Naive B cell (primary cell): ENCODE measurements around the gene LRP3. TPM values are rescaled to one million over a fixed set of nuclear protein-coding genes. Genes with fewer than 3 reads are reported as not detected.

Source experiments
- ATAC-seq, 2 donors: fragments of 150-1000 bp; cut with Tn5 transposase; 2 replicates each; pipeline ENCODE4 v1.10.0; 2021; ENCODE audit warnings: low read depth in 2 of 2, mild to moderate bottlenecking in 2 of 2, moderate library complexity in 2 of 2
- DNase-seq: peaks from one replicate; pipeline ENCODE4 v3.0.0; 2022
- H3K27ac Mint-ChIP-seq, 6 donors: one replicate each; pipeline ENCODE4 v1.8.0; 2020 to 2022; ENCODE audit warnings: mild to moderate bottlenecking in 6 of 6, mixed read lengths in 6 of 6, moderate library complexity in 5 of 6, inconsistent platforms in 2 of 6
- H3K27me3 Mint-ChIP-seq, 3 donors: one replicate each; pipeline ENCODE4 v1.8.0; 2021 to 2022; ENCODE audit warnings: mixed read lengths in 3 of 3, mild to moderate bottlenecking in 1 of 3
- H3K36me3 Mint-ChIP-seq, 2 donors: one replicate each; pipeline ENCODE4 v1.8.0; 2020 to 2022; ENCODE audit warnings: mixed read lengths in 2 of 2, inconsistent platforms in 1 of 2, mild to moderate bottlenecking in 1 of 2
- H3K4me1 Mint-ChIP-seq, 3 donors: one replicate each; pipeline ENCODE4 v1.8.0; 2020 to 2022; ENCODE audit warnings: mixed read lengths in 3 of 3, inconsistent platforms in 1 of 3, mild to moderate bottlenecking in 1 of 3, moderate library complexity in 1 of 3
- H3K4me3 Mint-ChIP-seq, 8 donors: one replicate each; pipeline ENCODE4 v1.8.0; 2020 to 2022; ENCODE audit warnings: mild to moderate bottlenecking in 8 of 8, mixed read lengths in 8 of 8, moderate library complexity in 8 of 8, inconsistent platforms in 2 of 8
- H3K9me3 Mint-ChIP-seq, 7 donors: one replicate each; pipeline ENCODE4 v1.8.0; 2020 to 2022; ENCODE audit warnings: mixed read lengths in 7 of 7, mild to moderate bottlenecking in 5 of 7, inconsistent platforms in 2 of 7, moderate library complexity in 1 of 7
- polyA plus RNA-seq, 6 donors: library from polyadenylated mRNA; unstranded; fragments of 300-500 nt; fragmentation: Illumina TruSeq; gene quantifications; one replicate each; pipeline ENCODE4 v1.2.3, GENCODE V29; 2021; ENCODE audit warnings: low read depth in 6 of 6

LRP3 gene
- polyA plus RNA-seq, 6 donors from 2014 or later = not detected

DNA sequence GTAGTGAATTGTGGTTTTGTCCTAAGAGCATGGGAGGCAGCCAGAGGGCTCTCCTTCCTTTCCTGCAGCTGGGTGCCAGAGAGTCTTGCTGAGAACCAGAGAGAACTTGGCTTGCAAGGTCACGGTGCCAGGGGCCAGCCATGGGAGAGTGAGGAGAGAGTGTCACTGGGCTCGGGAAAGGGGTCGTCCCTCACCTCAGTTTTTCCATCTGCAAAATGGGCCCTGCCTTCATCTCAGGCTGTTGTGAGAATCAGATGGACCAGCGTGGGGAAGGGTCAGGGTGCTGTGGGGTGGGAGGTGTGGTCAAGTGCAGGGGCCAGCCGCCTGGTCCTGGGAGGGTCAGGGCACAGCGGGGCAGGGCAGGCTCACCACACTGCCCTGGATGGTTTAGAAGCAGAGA is 7.3 kb downstream of the LRP3 start:
- Mint-ChIP-seq H3K27me3 (peaks cover 8 to 17% (median 13%) of the 10 kb centered on the region in 3 donors), H3K27ac (no peak overlapping the region), H3K4me3 (no peak overlapping the region), H3K36me3 (no peaks in the 10 kb centered on the region), H3K4me1 (no peaks in the 10 kb centered on the region), H3K9me3 (no peaks in the 10 kb centered on the region)
- no peak for ATAC-seq
- DNase-seq = no peak

DNA sequence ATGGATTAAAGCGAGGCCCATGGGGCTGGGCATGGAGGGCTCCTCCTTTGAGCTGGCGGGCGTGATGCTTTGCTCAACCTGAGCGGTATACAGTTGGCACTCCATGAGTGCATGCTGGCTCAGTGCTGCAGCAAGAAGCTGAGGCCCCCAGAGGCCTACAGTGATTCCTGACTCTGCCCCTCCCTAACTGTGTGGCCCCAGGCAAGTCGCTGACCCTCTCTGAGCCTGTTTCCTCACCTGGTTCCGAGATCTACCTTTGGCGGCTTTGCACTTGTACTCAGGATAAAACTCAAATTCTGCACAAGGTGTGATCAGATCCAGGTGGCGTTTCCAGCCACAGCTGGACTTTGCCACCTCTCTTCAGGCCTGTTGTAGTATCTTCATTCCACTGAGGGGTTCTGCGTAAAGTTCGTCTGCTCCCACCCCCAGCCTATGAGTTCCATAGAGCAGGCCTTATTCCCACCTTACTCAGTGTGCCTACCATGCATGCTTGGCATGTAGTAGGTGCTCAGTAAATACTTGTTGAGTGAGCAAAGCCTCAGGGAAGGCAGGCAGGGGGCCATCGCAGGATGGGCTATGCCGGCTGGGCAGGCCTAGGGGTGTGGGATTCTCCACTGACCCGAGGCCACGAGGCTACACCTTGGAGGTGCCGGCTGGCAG is 7.9 kb downstream of the LRP3 start:
- no peak for DNase-seq
- Mint-ChIP-seq H3K4me1 (no peaks in the 10 kb centered on the region), H3K9me3 (no peaks in the 10 kb centered on the region), H3K27me3 (peaks cover 3 to 11% (median 7%) of the 10 kb centered on the region in 3 donors), H3K27ac (no peak overlapping the region), H3K4me3 (no peak overlapping the region), H3K36me3 (no peaks in the 10 kb centered on the region)
- no peak for ATAC-seq

DNA sequence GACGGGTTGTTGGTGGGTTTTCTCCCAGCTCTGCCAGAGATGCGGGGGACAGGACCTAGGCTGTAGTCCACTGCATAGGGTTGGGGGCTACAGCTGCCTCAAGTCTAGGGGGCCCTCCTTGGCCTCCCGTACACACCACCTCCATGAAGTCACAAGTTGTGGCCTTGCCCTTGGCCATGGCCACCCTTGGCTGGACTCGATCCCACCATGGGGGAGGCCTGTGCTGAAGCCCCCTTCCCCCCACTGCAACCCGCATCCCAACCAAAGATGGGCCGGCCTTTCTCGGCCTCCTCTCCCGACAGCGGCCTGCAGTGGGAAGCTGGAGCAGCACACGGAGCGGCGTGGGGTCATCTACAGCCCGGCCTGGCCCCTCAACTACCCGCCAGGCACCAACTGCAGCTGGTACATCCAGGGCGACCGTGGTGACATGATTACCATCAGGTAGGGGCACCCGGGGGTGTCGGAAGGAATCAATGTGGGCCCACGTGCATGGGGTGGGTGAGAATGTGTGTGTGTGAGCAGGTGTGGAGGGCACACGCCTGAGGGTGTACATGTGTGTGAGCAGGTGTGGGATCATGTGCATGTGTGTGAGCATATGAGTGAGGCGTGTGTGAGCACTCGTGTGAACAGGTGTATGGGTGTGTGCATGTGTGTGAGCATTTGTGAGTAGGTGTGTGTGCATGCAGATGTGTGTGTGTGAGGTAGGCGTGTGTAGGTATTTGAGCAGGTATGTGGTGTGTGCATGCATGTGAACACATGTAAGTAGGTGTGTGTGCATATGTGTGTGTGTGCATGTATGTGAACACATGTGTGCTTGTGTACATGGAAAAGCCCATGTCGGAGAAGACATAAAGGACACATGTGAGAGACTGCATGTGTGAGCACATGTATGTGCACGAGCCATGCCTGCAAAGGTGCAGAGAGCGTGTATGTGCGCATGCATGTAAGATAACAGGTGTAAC is 8.7 kb downstream of the LRP3 start:
- no peaks in the 10 kb centered on the region for H3K9me3 Mint-ChIP-seq
- no peak overlapping the region for H3K4me3 Mint-ChIP-seq
- no peaks in the 10 kb centered on the region for H3K36me3 Mint-ChIP-seq
- no peaks in the 10 kb centered on the region for H3K4me1 Mint-ChIP-seq
- peaks cover 0 to 8% (median 6%) of the 10 kb centered on the region in 3 donors for H3K27me3 Mint-ChIP-seq
- H3K27ac Mint-ChIP-seq = no peak overlapping the region
- ATAC-seq = no peak
- no peak for DNase-seq

DNA sequence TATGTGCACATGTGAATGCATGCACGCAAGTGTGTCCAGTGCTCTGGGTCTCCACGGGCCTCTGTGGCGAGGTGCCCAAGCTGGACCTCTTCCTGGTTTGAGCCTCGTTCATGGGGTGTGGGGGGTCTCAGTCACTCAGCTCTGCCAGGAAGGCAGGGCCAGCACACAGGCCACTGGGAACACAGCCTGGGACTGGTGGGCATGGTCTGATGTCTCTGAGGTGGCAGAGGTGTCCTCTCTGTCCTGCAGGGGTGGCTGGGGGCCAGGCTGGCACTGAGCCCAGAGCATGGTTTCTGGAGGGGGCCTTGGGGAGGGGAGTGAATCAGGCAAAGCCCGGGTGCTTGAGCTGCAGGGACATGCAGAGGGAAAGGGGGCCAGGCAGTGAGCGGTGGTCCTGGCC is 9.4 kb downstream of the LRP3 start:
- DNase-seq (no peak), ATAC-seq (no peak)
- peaks cover 0 to 8% (median 6%) of the 10 kb centered on the region in 3 donors for H3K27me3 Mint-ChIP-seq
- H3K27ac Mint-ChIP-seq = no peak overlapping the region
- no peaks in the 10 kb centered on the region for H3K9me3 Mint-ChIP-seq
- no peak overlapping the region for H3K4me3 Mint-ChIP-seq
- H3K36me3 Mint-ChIP-seq = no peaks in the 10 kb centered on the region
- no peaks in the 10 kb centered on the region for H3K4me1 Mint-ChIP-seq

DNA sequence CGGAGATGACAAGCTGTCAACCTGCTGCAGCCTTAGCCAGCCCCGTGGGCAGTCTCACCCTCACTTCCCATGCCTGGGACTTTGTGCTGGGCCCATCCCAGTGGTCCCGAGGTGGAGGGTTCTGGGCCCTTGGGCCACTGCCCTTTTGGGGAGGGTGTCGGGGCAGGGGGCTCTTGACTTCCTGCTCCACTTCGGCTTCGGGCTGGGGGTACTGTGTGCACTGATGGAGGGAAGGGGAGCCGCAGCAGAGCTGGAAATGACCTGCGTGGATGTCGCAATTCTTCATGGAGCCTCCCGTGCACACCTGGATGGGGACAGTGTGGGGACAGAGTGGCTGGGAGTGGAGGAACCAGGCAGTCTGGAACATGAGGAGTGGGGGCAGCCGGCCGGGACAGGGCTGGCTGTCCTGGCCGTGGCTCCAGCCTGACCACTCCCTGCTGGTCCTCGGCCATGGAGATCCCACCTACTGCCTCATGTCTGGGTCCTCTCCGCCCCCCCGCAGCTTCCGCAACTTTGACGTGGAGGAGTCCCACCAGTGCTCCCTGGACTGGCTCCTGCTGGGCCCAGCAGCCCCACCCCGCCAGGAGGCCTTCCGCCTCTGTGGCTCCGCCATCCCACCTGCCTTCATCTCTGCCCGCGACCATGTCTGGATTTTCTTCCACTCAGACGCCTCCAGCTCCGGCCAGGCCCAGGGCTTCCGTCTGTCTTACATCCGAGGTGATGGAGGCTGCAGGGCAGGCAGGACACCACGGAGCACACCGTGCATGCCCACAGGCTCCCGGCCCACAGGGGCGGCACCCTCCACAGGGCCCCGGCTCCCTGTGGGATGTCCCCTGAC is 10.2 kb downstream of the LRP3 start:
- peak overlapping the region in 1 of 6 donors; percentile 69 for H3K27ac Mint-ChIP-seq
- no peaks in the 10 kb centered on the region for H3K9me3 Mint-ChIP-seq
- H3K27me3 Mint-ChIP-seq = peaks cover 0 to under 1% (median 0%) of the 10 kb centered on the region in 3 donors
- DNase-seq (no peak), ATAC-seq (no peak)
- H3K36me3 Mint-ChIP-seq = no peaks in the 10 kb centered on the region
- H3K4me1 Mint-ChIP-seq = no peaks in the 10 kb centered on the region
- no peak overlapping the region for H3K4me3 Mint-ChIP-seq

DNA sequence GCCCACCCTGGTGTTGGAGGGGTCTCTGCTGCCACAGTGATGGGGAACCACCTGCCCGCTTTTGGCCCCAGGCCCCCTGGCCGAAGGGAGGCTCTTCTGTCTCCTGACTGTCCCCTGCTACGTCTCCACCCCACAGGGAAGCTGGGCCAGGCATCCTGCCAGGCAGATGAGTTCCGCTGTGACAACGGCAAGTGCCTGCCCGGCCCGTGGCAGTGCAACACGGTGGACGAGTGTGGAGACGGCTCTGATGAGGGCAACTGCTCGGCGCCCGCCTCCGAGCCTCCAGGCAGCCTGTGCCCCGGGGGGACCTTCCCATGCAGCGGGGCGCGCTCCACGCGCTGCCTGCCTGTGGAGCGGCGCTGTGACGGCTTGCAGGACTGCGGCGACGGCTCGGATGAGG is 11.0 kb downstream of the LRP3 start:
- Mint-ChIP-seq H3K4me3 (no peak overlapping the region), H3K4me1 (no peaks in the 10 kb centered on the region), H3K27me3 (no peaks in the 10 kb centered on the region), H3K36me3 (no peaks in the 10 kb centered on the region), H3K9me3 (no peaks in the 10 kb centered on the region), H3K27ac (no peak overlapping the region)
- ATAC-seq = no peak
- no peak for DNase-seq

DNA sequence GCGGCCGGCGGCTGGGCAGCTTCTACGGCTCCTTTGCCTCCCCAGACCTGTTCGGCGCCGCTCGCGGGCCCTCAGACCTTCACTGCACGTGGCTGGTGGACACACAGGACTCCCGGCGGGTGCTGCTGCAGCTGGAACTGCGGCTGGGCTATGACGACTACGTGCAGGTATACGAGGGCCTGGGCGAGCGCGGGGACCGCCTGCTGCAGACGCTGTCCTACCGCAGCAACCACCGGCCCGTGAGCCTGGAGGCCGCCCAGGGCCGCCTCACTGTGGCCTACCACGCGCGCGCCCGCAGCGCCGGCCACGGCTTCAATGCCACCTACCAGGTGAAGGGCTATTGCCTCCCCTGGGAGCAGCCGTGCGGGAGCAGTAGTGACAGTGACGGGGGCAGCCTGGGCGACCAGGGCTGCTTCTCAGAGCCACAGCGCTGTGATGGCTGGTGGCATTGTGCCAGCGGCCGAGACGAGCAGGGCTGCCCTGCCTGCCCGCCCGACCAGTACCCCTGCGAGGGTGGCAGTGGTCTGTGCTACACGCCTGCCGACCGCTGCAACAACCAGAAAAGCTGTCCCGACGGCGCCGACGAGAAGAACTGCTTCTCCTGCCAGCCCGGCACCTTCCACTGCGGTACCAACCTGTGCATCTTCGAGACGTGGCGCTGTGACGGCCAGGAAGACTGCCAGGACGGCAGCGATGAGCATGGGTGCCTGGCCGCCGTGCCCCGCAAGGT is 11.6 kb downstream of the LRP3 start:
- H3K4me3 Mint-ChIP-seq = no peak overlapping the region
- peak overlapping the region in 1 of 6 donors; percentile 84 for H3K27ac Mint-ChIP-seq
- DNase-seq (no peak), ATAC-seq (no peak)
- H3K4me1 Mint-ChIP-seq = no peaks in the 10 kb centered on the region
- no peaks in the 10 kb centered on the region for H3K27me3 Mint-ChIP-seq
- no peaks in the 10 kb centered on the region for H3K9me3 Mint-ChIP-seq
- no peaks in the 10 kb centered on the region for H3K36me3 Mint-ChIP-seq

DNA sequence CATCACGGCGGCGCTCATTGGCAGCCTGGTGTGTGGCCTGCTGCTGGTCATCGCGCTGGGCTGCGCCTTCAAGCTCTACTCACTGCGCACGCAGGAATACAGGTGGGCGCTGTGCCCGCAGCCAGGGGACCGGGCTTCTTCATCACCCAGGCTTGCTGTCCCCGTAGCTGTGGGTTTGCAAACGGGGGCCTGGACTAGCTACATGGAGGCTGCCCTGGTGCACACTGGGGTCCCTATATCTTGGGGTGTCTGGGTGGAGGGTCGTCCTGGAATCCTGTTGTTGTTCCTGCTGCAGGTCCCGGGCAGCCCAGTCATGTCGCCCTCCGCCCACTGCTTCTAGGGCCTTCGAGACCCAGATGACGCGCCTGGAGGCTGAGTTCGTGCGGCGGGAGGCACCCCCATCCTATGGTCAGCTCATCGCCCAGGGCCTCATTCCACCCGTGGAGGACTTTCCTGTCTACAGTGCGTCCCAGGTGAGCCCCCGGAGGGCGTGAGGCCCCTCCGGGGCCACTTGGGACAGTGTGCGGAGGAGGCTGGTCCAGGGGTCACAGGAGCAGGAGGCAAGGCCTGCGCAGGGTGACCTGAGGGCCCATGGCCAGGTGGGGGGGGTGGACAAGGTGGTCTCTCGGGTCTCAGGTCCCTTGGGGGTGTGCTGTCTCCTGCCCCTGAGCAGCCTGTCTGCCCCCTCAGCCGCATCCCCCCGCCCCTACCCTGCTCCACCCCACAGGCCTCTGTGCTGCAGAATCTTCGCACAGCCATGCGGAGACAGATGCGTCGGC is 12.3 kb downstream of the LRP3 start:
- Mint-ChIP-seq H3K4me1 (no peaks in the 10 kb centered on the region), H3K36me3 (no peaks in the 10 kb centered on the region), H3K4me3 (no peak overlapping the region), H3K27ac (peak overlapping the region in 1 of 6 donors; percentile 84), H3K27me3 (no peaks in the 10 kb centered on the region), H3K9me3 (no peaks in the 10 kb centered on the region)
- ATAC-seq (no peak), DNase-seq (no peak)

DNA sequence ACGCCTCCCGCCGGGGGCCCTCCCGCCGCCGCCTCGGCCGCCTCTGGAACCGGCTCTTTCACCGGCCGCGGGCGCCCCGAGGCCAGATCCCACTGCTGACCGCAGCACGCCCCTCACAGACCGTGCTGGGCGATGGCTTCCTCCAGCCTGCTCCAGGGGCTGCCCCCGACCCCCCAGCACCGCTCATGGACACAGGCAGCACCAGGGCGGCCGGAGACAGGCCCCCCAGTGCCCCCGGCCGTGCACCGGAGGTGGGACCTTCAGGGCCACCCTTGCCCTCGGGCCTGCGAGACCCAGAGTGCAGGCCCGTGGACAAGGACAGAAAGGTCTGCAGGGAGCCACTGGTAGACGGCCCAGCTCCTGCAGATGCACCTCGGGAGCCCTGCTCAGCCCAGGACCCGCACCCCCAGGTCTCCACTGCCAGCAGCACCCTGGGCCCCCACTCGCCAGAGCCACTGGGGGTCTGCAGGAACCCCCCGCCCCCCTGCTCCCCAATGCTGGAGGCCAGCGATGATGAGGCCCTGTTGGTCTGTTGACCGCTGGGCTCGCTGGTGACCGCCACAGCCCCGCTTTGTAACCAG is 13.0 kb downstream of the LRP3 start:
- no peak overlapping the region for H3K27ac Mint-ChIP-seq
- no peak for ATAC-seq
- H3K27me3 Mint-ChIP-seq = no peaks in the 10 kb centered on the region
- H3K36me3 Mint-ChIP-seq = no peaks in the 10 kb centered on the region
- H3K4me1 Mint-ChIP-seq = no peaks in the 10 kb centered on the region
- no peak overlapping the region for H3K4me3 Mint-ChIP-seq
- no peaks in the 10 kb centered on the region for H3K9me3 Mint-ChIP-seq
- DNase-seq = no peak

DNA sequence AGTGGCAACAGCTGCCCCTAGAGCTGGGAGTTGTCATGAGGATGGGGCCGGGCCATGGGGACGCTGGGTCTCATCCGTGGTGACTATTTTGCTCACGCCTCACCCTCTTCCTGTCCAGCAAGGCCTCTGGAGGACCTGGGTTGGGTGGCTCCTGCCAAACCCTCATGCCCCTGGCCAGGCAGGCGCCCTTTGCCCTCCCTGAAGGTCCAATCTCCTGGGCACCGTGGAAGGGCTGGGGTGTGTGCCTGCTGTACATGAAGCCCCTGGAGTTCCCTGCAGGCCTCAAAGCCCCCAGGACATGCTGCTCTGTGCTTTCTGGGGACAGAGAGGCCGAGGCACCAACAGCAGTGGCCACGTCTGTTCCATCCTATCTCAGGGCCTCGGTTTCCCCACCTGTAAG is 13.8 kb downstream of the LRP3 start:
- Mint-ChIP-seq H3K27me3 (no peaks in the 10 kb centered on the region), H3K36me3 (no peaks in the 10 kb centered on the region)

DNA sequence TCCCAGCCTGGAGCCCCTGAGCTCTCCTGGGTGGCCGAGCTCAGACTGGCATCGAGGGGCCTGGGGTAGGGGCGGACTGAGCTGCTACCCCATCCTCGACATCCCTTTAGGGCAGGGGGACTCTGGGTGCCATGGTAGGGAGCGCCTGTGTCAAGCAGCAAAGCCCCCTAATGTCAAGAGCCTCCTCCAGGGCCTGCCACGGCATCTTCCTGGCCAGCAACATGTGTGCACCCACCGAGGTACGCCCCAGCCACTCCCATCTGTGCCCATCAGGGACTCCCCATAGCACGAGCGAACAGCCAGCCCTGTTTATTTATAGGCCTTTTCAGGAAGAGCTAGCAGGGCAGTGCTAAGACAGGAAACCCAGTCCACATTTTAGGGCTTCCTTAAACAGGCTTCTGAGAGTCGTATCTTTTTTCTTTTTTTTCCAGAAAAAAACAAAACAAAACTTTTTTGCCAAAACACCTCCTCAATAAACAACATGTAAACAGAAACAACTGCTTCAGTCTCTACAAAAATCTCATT is 14.3 kb downstream of the LRP3 start:
- Mint-ChIP-seq H3K27ac (no peak overlapping the region), H3K36me3 (no peaks in the 10 kb centered on the region), H3K4me1 (no peaks in the 10 kb centered on the region), H3K4me3 (no peak overlapping the region), H3K27me3 (no peaks in the 10 kb centered on the region), H3K9me3 (no peaks in the 10 kb centered on the region)
- no peak for DNase-seq
- no peak for ATAC-seq

More for the DNA sequence above, 13.8 kb downstream of the LRP3 start:
- Mint-ChIP-seq H3K9me3 (no peaks in the 10 kb centered on the region), H3K27ac (no peak overlapping the region), H3K4me1 (no peaks in the 10 kb centered on the region), H3K4me3 (no peak overlapping the region)
- ATAC-seq (no peak), DNase-seq (no peak)
